GM06990 (cell line): ENCODE results near the gene ABCB9.

ENCODE experiments used
- DNase-seq: peaks from one replicate; pipeline ENCODE4 v3.0.0-alpha.2; 2011; ENCODE audit not compliant: insufficient read length; ENCODE audit errors: extremely low read depth
- H3K27me3 ChIP-seq: replicated peaks from 2 replicates; pipeline ENCODE4 v1.6.0; 2011; ENCODE audit warnings: low read length; ENCODE audit not compliant: control insufficient read depth, insufficient read depth
- H3K36me3 ChIP-seq: 2 replicates; pipeline ENCODE4 v1.5.1; 2011; ENCODE audit warnings: low read length; ENCODE audit not compliant: control insufficient read depth, insufficient read depth
- H3K4me3 ChIP-seq: replicated peaks from 2 replicates; pipeline ENCODE4 v1.5.1; 2011; ENCODE audit warnings: low read depth, mild to moderate bottlenecking, control low read depth, low read length
- TF ChIP-seq, protein P1 (sequence below): IDR thresholded peaks from 2 replicates; pipeline ENCODE4 v1.5.1; 2011; ENCODE audit warnings: low read length, control low read depth, mild to moderate bottlenecking, inconsistent platforms; ENCODE audit not compliant: insufficient read depth, poor library complexity, severe bottlenecking

The ABCB9 gene

DNA sequence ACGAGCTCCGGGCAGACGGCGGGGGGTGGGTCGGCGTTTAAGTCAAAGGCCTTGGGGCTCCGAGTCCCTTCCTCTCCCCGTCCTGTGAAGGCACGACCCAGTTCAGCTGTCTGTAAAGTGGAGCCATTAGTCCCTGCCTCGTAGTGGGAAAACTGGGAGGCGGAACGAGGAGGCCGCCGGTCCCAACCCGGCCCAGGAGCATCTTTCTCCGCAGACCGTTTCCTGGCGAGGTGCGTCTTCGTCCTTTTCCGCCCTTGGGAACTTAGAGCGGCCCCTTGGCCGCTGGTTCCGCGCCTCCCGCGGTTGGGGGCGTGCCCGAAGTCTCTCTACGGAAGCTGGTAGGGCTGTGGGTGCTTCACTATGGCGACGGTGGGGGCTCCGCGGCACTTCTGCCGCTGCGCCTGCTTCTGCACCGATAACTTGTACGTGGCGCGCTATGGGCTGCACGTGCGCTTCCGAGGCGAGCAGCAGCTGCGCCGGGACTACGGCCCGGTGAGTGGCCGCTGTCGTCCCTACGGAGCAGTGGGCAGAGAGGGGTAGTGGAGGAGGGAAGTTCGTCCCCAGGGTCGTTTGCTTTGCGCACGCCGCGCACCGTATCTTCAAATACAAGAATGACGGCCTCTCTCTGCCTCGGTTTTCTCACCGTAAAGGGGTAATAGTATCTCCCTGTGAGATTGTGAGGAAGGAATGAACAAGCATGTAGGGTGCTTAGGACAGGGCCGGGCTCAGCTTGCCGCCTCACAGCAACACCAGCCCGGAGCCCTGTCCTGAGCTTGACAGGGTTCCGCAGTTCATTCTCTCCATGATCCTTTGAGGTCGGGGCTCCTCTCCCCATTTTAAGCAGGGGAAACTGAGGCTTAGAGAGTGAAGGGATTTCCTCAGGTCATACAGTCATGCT is 8.9 kb upstream of the ABCB9 start, which contains the start of gene OGFOD2:
OGFOD2 (plus strand) TSS at position 353 of the 898 bp plus-strand sequence; CDS start at position 361, 8 bp downstream.
- DNase-seq, result peak; percentile 95
- Histone ChIP-seq H3K4me3 (peak within 1 kb of the TSS; percentile 75), H3K27me3 (no peaks in the 10 kb centered on the region), H3K36me3 (peaks cover 6% of the 10 kb centered on the region; the same call in 1 of the 2 replicates)
- TF ChIP-seq, protein P1, sequence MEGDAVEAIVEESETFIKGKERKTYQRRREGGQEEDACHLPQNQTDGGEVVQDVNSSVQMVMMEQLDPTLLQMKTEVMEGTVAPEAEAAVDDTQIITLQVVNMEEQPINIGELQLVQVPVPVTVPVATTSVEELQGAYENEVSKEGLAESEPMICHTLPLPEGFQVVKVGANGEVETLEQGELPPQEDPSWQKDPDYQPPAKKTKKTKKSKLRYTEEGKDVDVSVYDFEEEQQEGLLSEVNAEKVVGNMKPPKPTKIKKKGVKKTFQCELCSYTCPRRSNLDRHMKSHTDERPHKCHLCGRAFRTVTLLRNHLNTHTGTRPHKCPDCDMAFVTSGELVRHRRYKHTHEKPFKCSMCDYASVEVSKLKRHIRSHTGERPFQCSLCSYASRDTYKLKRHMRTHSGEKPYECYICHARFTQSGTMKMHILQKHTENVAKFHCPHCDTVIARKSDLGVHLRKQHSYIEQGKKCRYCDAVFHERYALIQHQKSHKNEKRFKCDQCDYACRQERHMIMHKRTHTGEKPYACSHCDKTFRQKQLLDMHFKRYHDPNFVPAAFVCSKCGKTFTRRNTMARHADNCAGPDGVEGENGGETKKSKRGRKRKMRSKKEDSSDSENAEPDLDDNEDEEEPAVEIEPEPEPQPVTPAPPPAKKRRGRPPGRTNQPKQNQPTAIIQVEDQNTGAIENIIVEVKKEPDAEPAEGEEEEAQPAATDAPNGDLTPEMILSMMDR, result no peak

GRCh38 chr12:122974274-122974891 is 8.1 kb upstream of the ABCB9 start:
- Histone ChIP-seq H3K36me3 (peaks cover 6% of the 10 kb centered on the region; the same call in 1 of the 2 replicates), H3K4me3 (peak overlapping the region; percentile 75), H3K27me3 (no peaks in the 10 kb centered on the region)
- TF ChIP-seq, protein P1, result no peak
- peak; percentile 98 for DNase-seq

DNA sequence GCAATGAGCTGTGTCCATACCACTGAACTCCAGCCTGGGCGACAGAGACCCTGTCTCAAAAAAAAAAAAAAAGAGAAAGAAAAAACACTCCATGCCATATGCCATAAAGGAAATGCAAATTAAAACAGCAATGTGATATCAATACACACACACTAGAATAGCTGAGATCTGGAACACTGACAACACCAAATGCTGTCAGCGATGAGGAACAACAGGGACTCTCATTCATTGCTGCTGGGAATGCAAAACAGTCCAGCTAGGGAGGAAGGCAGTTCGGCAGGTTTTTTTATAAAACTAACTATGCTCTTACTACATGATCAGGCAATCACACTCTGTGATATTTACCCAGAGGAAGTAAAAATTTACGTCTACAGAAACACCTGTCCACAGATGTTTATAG is 3.4 kb upstream of the ABCB9 start:
- TF ChIP-seq, protein P1, result no peak
- DNase-seq, result no peak
- no peak overlapping the region for H3K4me3 ChIP-seq
- H3K27me3 ChIP-seq, result no peaks in the 10 kb centered on the region
- no peaks in the 10 kb centered on the region for H3K36me3 ChIP-seq

- Histone ChIP-seq H3K4me3 (no peak overlapping the region), H3K27me3 (no peaks in the 10 kb centered on the region), H3K36me3 (no peaks in the 10 kb centered on the region)
- TF ChIP-seq, protein P1, result no peak
- DNase-seq, result no peak
Observed at GRCh38 chr12:122968104-122968503, 1.8 kb upstream of the ABCB9 start.

DNA sequence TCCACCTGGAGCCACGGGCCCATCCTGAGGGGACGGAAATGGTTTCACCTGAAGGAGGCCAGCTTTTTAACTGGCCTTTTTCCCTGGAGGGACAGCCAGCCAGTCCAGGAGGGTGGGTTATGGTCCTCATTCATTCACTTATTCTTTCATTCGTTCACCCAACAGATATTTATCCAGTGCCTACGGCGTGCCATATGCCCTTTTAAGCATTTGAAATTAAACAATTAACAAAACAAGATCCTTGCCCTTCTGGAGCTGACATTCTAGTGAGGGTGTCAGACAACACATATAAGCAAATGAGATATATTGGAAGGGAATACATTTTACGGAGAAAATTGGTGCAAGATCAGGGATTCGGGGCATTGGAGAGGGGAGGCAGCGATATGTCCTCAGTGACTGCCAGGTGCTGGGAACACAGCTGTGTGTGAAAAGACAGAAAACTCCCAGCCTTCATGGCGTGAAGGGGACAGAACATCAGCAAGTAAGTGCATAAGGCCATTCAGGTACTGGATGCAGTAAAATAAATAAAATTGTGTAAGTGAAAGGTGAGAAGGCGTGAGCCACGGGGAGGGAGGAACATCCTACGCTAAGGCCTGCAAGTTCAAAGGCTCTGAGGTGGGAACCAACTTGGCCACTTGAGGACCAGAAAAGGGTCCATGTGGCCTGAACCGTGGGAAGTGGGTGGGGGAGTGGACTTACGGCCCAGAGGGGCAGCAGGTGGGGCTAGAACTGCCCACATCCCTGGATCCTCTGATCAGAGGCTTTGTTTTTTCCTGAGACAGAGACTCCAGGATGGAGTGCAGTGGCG is 684 bp upstream of the ABCB9 start:
- DNase-seq, result no peak
- Histone ChIP-seq H3K27me3 (no peaks in the 10 kb centered on the region), H3K4me3 (no peak overlapping the region), H3K36me3 (no peaks in the 10 kb centered on the region)
- TF ChIP-seq, protein P1, result no peak
